CD14-positive monocyte (primary cell): ENCODE measurements around the gene AGPAT3. TPM values are rescaled to one million over a fixed set of nuclear protein-coding genes. Genes with fewer than 3 reads are reported as not detected.

ENCODE experiments used
- DNase-seq, 3 donors: peaks; one replicate each; pipeline ENCODE4 v3.0.0-alpha.2; 2011 to 2022
- H2AFZ ChIP-seq: 2 replicates; pipeline ENCODE4 v1.6.0; 2012; ENCODE audit warnings: mild to moderate bottlenecking, low read depth, low read length, inconsistent platforms; ENCODE audit not compliant: insufficient read depth, poor library complexity, severe bottlenecking
- H3K27ac ChIP-seq, 2 donors: 1 replicate in 1 of 2; 2 replicates in 1 of 2; pipeline ENCODE4 v1.5.1; 2012 to 2013; ENCODE audit warnings: low read length in 2 of 2, control low read depth in 1 of 2, inconsistent platforms in 1 of 2, low read depth in 1 of 2, mild to moderate bottlenecking in 1 of 2
- H3K27me3 ChIP-seq, 2 donors: one replicate each; pipeline versions ENCODE4 v1.6.0 to v1.6.1; 2011 to 2013; ENCODE audit warnings: low read length in 2 of 2; ENCODE audit not compliant: control insufficient read depth in 2 of 2, insufficient read depth in 2 of 2
- H3K36me3 ChIP-seq, 2 donors: replicated peaks in 1 of 2; 1 replicate in 1 of 2; 2 replicates in 1 of 2; pipeline versions ENCODE4 v1.5.1 to v1.6.1; 2012 to 2013; ENCODE audit warnings: low read length in 2 of 2, control low read depth in 1 of 2, inconsistent platforms in 1 of 2, mild to moderate bottlenecking in 1 of 2; ENCODE audit not compliant: insufficient read depth in 2 of 2, control insufficient read depth in 1 of 2
- H3K4me1 ChIP-seq, 2 donors: 1 replicate in 1 of 2; 2 replicates in 1 of 2; pipeline versions ENCODE4 v1.5.1 to v1.6.1; 2012 to 2013; ENCODE audit warnings: low read length in 2 of 2, control low read depth in 1 of 2, inconsistent platforms in 1 of 2, mild to moderate bottlenecking in 1 of 2, moderate library complexity in 1 of 2; ENCODE audit not compliant: insufficient read depth in 2 of 2, control insufficient read depth in 1 of 2
- H3K4me2 ChIP-seq: replicated peaks from 2 replicates; pipeline ENCODE3; 2012; ENCODE audit warnings: low read length, moderate library complexity, mild to moderate bottlenecking; ENCODE audit not compliant: poor library complexity, severe bottlenecking; ENCODE audit errors: extremely low read depth
- H3K4me3 ChIP-seq, 3 experiments: fragments of 200-600 bp in 1 of 3; sonication (generic) in 1 of 3; replicated peaks in 1 of 3; 1 replicate in 2 of 3; 2 replicates in 1 of 3; pipeline ENCODE4 v1.5.1; 2011 to 2013; ENCODE audit warnings: low read length in 3 of 3, mild to moderate bottlenecking in 3 of 3, control low read depth in 2 of 3, low read depth in 2 of 3, inconsistent platforms in 1 of 3, moderate library complexity in 1 of 3
- H3K79me2 ChIP-seq: 2 replicates; pipeline ENCODE4 v1.6.0; 2012; ENCODE audit warnings: mild to moderate bottlenecking, control low read depth, inconsistent platforms, low read length, moderate library complexity; ENCODE audit not compliant: insufficient read depth
- H3K9ac ChIP-seq: 2 replicates; pipeline ENCODE4 v1.6.0; 2017; ENCODE audit warnings: low read length, mild to moderate bottlenecking; ENCODE audit not compliant: insufficient read depth, poor library complexity, severe bottlenecking
- H3K9me3 ChIP-seq, 2 donors: replicated peaks in 1 of 2; 1 replicate in 1 of 2; 2 replicates in 1 of 2; pipeline versions ENCODE4 v1.5.1 to v1.6.1; 2012 to 2013; ENCODE audit warnings: low read length in 2 of 2, control low read depth in 1 of 2; ENCODE audit not compliant: control insufficient read depth in 1 of 2, insufficient read depth in 1 of 2
- H4K20me1 ChIP-seq: 2 replicates; pipeline ENCODE4 v1.6.0; 2012; ENCODE audit warnings: mild to moderate bottlenecking, low read length, control low read depth, moderate library complexity; ENCODE audit not compliant: insufficient read depth
- H3K27ac Mint-ChIP-seq, 7 donors: one replicate each; pipeline ENCODE4 v1.8.0; 2020; ENCODE audit warnings: mild to moderate bottlenecking in 7 of 7, mixed read lengths in 7 of 7, moderate library complexity in 6 of 7, inconsistent platforms in 2 of 7
- H3K27me3 Mint-ChIP-seq, 3 donors: one replicate each; pipeline ENCODE4 v1.8.0; 2021 to 2022; ENCODE audit warnings: low read depth in 3 of 3, mild to moderate bottlenecking in 3 of 3, mixed read lengths in 3 of 3, moderate library complexity in 3 of 3, inconsistent platforms in 1 of 3
- H3K36me3 Mint-ChIP-seq, 2 donors: one replicate each; pipeline ENCODE4 v1.8.0; 2020; ENCODE audit warnings: mixed read lengths in 2 of 2, inconsistent platforms in 1 of 2, mild to moderate bottlenecking in 1 of 2
- H3K4me1 Mint-ChIP-seq: one replicate; pipeline ENCODE4 v1.8.0; 2020; ENCODE audit warnings: mild to moderate bottlenecking, mixed read lengths
- H3K4me3 Mint-ChIP-seq, 2 donors: one replicate each; pipeline ENCODE4 v1.8.0; 2020; ENCODE audit warnings: mild to moderate bottlenecking in 2 of 2, mixed read lengths in 2 of 2, moderate library complexity in 1 of 2
- H3K9me3 Mint-ChIP-seq, 7 donors: one replicate each; pipeline ENCODE4 v1.8.0; 2020 to 2022; ENCODE audit warnings: mixed read lengths in 7 of 7, mild to moderate bottlenecking in 6 of 7, moderate library complexity in 6 of 7, inconsistent platforms in 2 of 7
- WGBS: methylation state at CpG from one replicate; pipeline ENCODE4 v1.1.5; 2013; ENCODE audit warnings: missing lambda C conversion rate; ENCODE audit not compliant: insufficient coverage; 5-methylcytosine and 5-hydroxymethylcytosine counted together
- intact Hi-C, 2 donors: fragments of 100-400 bp; cut with micrococcal nuclease; formaldehyde crosslinking; loops; one replicate each; pipeline versions ENCODE4 v1.15.0 to v1.15.1; 2023
- polyA plus RNA-seq, 3 donors: library from polyadenylated mRNA; depleted of rRNA in 1 of 3; unstranded in 2 of 3; stranded (reverse) in 1 of 3; fragments of 300-500 nt in 2 of 3; fragments of >200 nt in 1 of 3; fragmentation: Illumina TruSeq in 2 of 3; gene quantifications; 1 replicate in 2 of 3; 2 replicates in 1 of 3; pipeline ENCODE4 v1.2.3, GENCODE V29; 2012 to 2021
- TF ChIP-seq, protein P1 (sequence below): fragments of 200-600 bp; IDR thresholded peaks from one replicate; pipeline ENCODE4 v1.8.0; 2022; ENCODE audit warnings: antibody characterized with exemption, mild to moderate bottlenecking

The AGPAT3 gene
- polyA plus RNA-seq, 3 donors, result 24.9 to 49.3 (median 26.2) TPM

- Histone ChIP-seq H3K4me3 (no peak overlapping the region), H3K27me3 (no peaks in the 10 kb centered on the region), H3K9me3 (no peaks in the 10 kb centered on the region), H2AFZ (no peak overlapping the region), H4K20me1 (peaks cover 100% of the 10 kb centered on the region), H3K9ac (no peak overlapping the region), H3K4me2 (no peak overlapping the region), H3K4me1 (peaks cover 15 to 21% of the 10 kb centered on the region in 2 donors), H3K36me3 (peaks cover 28 to 66% of the 10 kb centered on the region in 2 donors), H3K27ac (no peak overlapping the region), H3K79me2 (peaks cover 90% of the 10 kb centered on the region)
- no peak overlapping the region for H3K4me3 Mint-ChIP-seq
- peak overlapping the region in 1 of 7 donors; percentile 20 for H3K27ac Mint-ChIP-seq
- H3K36me3 Mint-ChIP-seq, result peaks cover 39 to 73% of the 10 kb centered on the region in 2 donors
- intact Hi-C loops, result loop anchor here (5.0 to 10.0 kb wide), 2 partner anchors 121 to 123 kb away; no protein-coding TSS in a partner anchor
- DNase-seq, result no peak
- TF ChIP-seq, protein P1, sequence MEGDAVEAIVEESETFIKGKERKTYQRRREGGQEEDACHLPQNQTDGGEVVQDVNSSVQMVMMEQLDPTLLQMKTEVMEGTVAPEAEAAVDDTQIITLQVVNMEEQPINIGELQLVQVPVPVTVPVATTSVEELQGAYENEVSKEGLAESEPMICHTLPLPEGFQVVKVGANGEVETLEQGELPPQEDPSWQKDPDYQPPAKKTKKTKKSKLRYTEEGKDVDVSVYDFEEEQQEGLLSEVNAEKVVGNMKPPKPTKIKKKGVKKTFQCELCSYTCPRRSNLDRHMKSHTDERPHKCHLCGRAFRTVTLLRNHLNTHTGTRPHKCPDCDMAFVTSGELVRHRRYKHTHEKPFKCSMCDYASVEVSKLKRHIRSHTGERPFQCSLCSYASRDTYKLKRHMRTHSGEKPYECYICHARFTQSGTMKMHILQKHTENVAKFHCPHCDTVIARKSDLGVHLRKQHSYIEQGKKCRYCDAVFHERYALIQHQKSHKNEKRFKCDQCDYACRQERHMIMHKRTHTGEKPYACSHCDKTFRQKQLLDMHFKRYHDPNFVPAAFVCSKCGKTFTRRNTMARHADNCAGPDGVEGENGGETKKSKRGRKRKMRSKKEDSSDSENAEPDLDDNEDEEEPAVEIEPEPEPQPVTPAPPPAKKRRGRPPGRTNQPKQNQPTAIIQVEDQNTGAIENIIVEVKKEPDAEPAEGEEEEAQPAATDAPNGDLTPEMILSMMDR, result no peak
- H3K4me1 Mint-ChIP-seq, result peaks cover 22% of the 10 kb centered on the region
- WGBS, result 90% methylated on average over 15 of the region's 15 CpGs
- H3K27me3 Mint-ChIP-seq, result no peaks in the 10 kb centered on the region
- H3K9me3 Mint-ChIP-seq, result peaks cover 0 to 3% (median 0%) of the 10 kb centered on the region in 7 donors
These were observed 70.7 kb downstream of the AGPAT3 start for GRCh38 chr21:43935711-43936110.

GRCh38 chr21:43936247-43936967 lies 71.4 kb downstream of the AGPAT3 start:
- H2AFZ ChIP-seq, result no peak overlapping the region
- Mint-ChIP-seq H3K9me3 (peaks cover 0 to 3% (median 0%) of the 10 kb centered on the region in 7 donors), H3K27me3 (no peaks in the 10 kb centered on the region), H3K36me3 (peaks cover 35 to 73% of the 10 kb centered on the region in 2 donors), H3K4me3 (no peak overlapping the region), H3K4me1 (peaks cover 22% of the 10 kb centered on the region), H3K27ac (peak overlapping the region in 2 of 7 donors; percentile 20 to 22)
- H4K20me1 ChIP-seq, result peaks cover 100% of the 10 kb centered on the region
- H3K79me2 ChIP-seq, result peaks cover 90% of the 10 kb centered on the region
- intact Hi-C loops, result loop anchor here (5.0 to 10.0 kb wide), 2 partner anchors 122 to 124 kb away; no protein-coding TSS in a partner anchor
- over 99% methylated on average over 22 of the region's 25 CpGs for WGBS
- H3K27ac ChIP-seq, result no peak overlapping the region
- no peak overlapping the region for H3K4me2 ChIP-seq
- H3K4me1 ChIP-seq, result peaks cover 15 to 21% of the 10 kb centered on the region in 2 donors
- TF ChIP-seq, protein P1, result no peak
- H3K36me3 ChIP-seq, result peaks cover 28 to 72% of the 10 kb centered on the region in 2 donors
- H3K9me3 ChIP-seq, result no peaks in the 10 kb centered on the region
- H3K9ac ChIP-seq, result no peak overlapping the region
- DNase-seq, result no peak
- no peaks in the 10 kb centered on the region for H3K27me3 ChIP-seq
- H3K4me3 ChIP-seq, result no peak overlapping the region
